WTC11 (cell line): ENCODE results near the gene METTL24.

Experiments used
- CREB1 ChIP-seq: sonication (generic); formaldehyde crosslinking; IDR thresholded peaks from 2 replicates; pipeline ENCODE4 v1.8.0; 2023; ENCODE audit warnings: mild to moderate bottlenecking, missing genetic modification reagents
- ELF4 ChIP-seq: sonication (generic); formaldehyde crosslinking; IDR thresholded peaks from 2 replicates; pipeline ENCODE4 v1.8.1; 2022; ENCODE audit warnings: low read depth, mild to moderate bottlenecking, moderate library complexity, missing genetic modification reagents
- NR2C2 ChIP-seq: sonication (generic); formaldehyde crosslinking; IDR thresholded peaks from 2 replicates; pipeline ENCODE4 v1.8.0; 2022; ENCODE audit warnings: mild to moderate bottlenecking, missing genetic modification reagents
- STAT6 ChIP-seq: sonication (generic); formaldehyde crosslinking; conservative IDR thresholded peaks from 2 replicates; pipeline ENCODE4 v1.8.1; 2023; ENCODE audit warnings: mild to moderate bottlenecking, low read depth, missing genetic modification reagents, moderate library complexity
- TCF7 ChIP-seq: sonication (generic); formaldehyde crosslinking; IDR thresholded peaks from 2 replicates; pipeline ENCODE4 v1.8.0; 2022; ENCODE audit warnings: mild to moderate bottlenecking, low read depth, missing genetic modification reagents, moderate library complexity
- ZNF263 ChIP-seq: sonication (generic); formaldehyde crosslinking; IDR thresholded peaks from 2 replicates; pipeline ENCODE4 v1.8.1; 2022; ENCODE audit warnings: low read depth, mild to moderate bottlenecking, moderate library complexity, missing genetic modification reagents
- ZNF423 ChIP-seq: fragments of 250-450 bp; sonication (Bioruptor Pico); IDR thresholded peaks from 2 replicates; pipeline ENCODE4 v2.1.2; 2022; ENCODE audit warnings: mild to moderate bottlenecking, moderate library complexity
- ZSCAN18 ChIP-seq: fragments of 250-450 bp; sonication (Bioruptor Pico); IDR thresholded peaks from 2 replicates; pipeline ENCODE4 v2.1.2; 2022; ENCODE audit warnings: mild to moderate bottlenecking, moderate library complexity
- TF ChIP-seq, protein P1 (sequence below): fragments of 200-600 bp; IDR thresholded peaks from 2 replicates; pipeline ENCODE4 v1.8.0; 2022; ENCODE audit warnings: antibody characterized with exemption
- TF ChIP-seq, protein P2 (sequence below): sonication (generic); formaldehyde crosslinking; IDR thresholded peaks from 2 replicates; pipeline ENCODE4 v1.8.0; 2022; ENCODE audit warnings: missing genetic modification reagents

DNA sequence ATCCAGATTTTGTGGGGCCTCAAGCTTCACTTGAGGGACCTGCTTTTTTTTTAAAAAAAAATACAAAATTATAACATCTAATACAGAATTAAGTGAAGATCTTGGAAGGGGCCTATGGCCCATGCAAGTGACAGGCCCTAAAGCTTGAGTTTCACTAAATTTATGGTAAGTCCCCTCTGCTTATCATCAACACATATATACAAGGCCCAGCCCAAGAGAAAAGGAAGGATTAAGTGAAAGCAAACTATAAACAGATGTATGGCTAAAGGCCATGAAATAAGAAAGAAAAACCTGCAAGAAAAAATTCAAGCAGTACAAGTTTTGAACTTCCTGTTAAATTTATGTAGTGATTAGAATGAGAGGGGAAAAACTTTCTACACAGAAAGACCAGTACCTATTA is 91.2 kb downstream of the METTL24 start:
- no peak for TF ChIP-seq CREB1 (CRISPR knock-in tag)
- no peak for TF ChIP-seq ZNF263 (CRISPR knock-in tag)
- TF ChIP-seq ELF4 (CRISPR knock-in tag) = no peak
- no peak for TF ChIP-seq NR2C2 (CRISPR knock-in tag)
- no peak for TF ChIP-seq ZSCAN18 (CRISPR knock-in tag)
- TF ChIP-seq, protein P1, sequence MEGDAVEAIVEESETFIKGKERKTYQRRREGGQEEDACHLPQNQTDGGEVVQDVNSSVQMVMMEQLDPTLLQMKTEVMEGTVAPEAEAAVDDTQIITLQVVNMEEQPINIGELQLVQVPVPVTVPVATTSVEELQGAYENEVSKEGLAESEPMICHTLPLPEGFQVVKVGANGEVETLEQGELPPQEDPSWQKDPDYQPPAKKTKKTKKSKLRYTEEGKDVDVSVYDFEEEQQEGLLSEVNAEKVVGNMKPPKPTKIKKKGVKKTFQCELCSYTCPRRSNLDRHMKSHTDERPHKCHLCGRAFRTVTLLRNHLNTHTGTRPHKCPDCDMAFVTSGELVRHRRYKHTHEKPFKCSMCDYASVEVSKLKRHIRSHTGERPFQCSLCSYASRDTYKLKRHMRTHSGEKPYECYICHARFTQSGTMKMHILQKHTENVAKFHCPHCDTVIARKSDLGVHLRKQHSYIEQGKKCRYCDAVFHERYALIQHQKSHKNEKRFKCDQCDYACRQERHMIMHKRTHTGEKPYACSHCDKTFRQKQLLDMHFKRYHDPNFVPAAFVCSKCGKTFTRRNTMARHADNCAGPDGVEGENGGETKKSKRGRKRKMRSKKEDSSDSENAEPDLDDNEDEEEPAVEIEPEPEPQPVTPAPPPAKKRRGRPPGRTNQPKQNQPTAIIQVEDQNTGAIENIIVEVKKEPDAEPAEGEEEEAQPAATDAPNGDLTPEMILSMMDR = no peak
- TF ChIP-seq TCF7 (CRISPR knock-in tag) = no peak
- TF ChIP-seq, protein P2, sequence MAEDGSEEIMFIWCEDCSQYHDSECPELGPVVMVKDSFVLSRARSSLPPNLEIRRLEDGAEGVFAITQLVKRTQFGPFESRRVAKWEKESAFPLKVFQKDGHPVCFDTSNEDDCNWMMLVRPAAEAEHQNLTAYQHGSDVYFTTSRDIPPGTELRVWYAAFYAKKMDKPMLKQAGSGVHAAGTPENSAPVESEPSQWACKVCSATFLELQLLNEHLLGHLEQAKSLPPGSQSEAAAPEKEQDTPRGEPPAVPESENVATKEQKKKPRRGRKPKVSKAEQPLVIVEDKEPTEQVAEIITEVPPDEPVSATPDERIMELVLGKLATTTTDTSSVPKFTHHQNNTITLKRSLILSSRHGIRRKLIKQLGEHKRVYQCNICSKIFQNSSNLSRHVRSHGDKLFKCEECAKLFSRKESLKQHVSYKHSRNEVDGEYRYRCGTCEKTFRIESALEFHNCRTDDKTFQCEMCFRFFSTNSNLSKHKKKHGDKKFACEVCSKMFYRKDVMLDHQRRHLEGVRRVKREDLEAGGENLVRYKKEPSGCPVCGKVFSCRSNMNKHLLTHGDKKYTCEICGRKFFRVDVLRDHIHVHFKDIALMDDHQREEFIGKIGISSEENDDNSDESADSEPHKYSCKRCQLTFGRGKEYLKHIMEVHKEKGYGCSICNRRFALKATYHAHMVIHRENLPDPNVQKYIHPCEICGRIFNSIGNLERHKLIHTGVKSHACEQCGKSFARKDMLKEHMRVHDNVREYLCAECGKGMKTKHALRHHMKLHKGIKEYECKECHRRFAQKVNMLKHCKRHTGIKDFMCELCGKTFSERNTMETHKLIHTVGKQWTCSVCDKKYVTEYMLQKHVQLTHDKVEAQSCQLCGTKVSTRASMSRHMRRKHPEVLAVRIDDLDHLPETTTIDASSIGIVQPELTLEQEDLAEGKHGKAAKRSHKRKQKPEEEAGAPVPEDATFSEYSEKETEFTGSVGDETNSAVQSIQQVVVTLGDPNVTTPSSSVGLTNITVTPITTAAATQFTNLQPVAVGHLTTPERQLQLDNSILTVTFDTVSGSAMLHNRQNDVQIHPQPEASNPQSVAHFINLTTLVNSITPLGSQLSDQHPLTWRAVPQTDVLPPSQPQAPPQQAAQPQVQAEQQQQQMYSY (CRISPR knock-in tag) = no peak
- no peak for TF ChIP-seq ZNF423
- TF ChIP-seq STAT6 (CRISPR knock-in tag) = no peak
